GM23248 (cell line): ENCODE measurements around the gene ITPKB. TPM values are rescaled to one million over a fixed set of nuclear protein-coding genes. Genes with fewer than 3 reads are reported as not detected.
A peak's percentile ranks its signal among the peaks of the same experiment; 100 is the strongest.

Experiments used
- DNase-seq: peaks from one replicate; pipeline ENCODE4 v3.0.0-alpha.2; 2015
- H2AFZ ChIP-seq: fragments of 200-600 bp; sonication (generic); 2 replicates; pipeline ENCODE4 v1.6.1; 2016; ENCODE audit warnings: antibody characterized with exemption
- H3F3A ChIP-seq: fragments of 200-600 bp; sonication (generic); 2 replicates; pipeline ENCODE4 v1.6.1; 2016; ENCODE audit warnings: mild to moderate bottlenecking, antibody characterized with exemption, mixed run types; ENCODE audit not compliant: insufficient read depth
- H3K27ac ChIP-seq: fragments of 200-600 bp; sonication (generic); 2 replicates; pipeline ENCODE4 v1.5.1; 2016; ENCODE audit warnings: mild to moderate bottlenecking
- H3K27me3 ChIP-seq: fragments of 200-600 bp; sonication (generic); replicated peaks from 2 replicates; pipeline ENCODE4 v1.6.1; 2016; ENCODE audit warnings: mild to moderate bottlenecking; ENCODE audit not compliant: insufficient read depth
- H3K36me3 ChIP-seq: fragments of 200-600 bp; sonication (generic); 2 replicates; pipeline ENCODE4 v1.6.1; 2016; ENCODE audit warnings: low read depth, mild to moderate bottlenecking
- H3K4me1 ChIP-seq: fragments of 200-600 bp; sonication (generic); 2 replicates; pipeline ENCODE4 v1.6.1; 2016; ENCODE audit warnings: mild to moderate bottlenecking; ENCODE audit not compliant: insufficient read depth
- H3K4me2 ChIP-seq: fragments of 200-600 bp; sonication (generic); one replicate; pipeline ENCODE4 v1.6.1; 2016; ENCODE audit warnings: mild to moderate bottlenecking; ENCODE audit not compliant: unreplicated experiment
- H3K4me3 ChIP-seq: fragments of 200-600 bp; sonication (generic); 2 replicates; pipeline ENCODE4 v1.5.1; 2016; ENCODE audit warnings: mild to moderate bottlenecking
- H3K79me2 ChIP-seq: fragments of 200-600 bp; sonication (generic); 2 replicates; pipeline ENCODE4 v1.6.1; 2016; ENCODE audit warnings: mild to moderate bottlenecking; ENCODE audit not compliant: insufficient read depth
- H3K9ac ChIP-seq: fragments of 200-600 bp; sonication (generic); 2 replicates; pipeline ENCODE4 v1.6.1; 2016; ENCODE audit warnings: mild to moderate bottlenecking
- H3K9me2 ChIP-seq: fragments of 200-600 bp; sonication (generic); 2 replicates; pipeline ENCODE4 v1.6.1; 2016; ENCODE audit warnings: mixed run types, mild to moderate bottlenecking, moderate library complexity; ENCODE audit not compliant: insufficient read depth
- H3K9me3 ChIP-seq: fragments of 200-600 bp; sonication (generic); one replicate; pipeline ENCODE4 v1.6.1; 2017; ENCODE audit warnings: low read depth
- H4K20me1 ChIP-seq: fragments of 200-600 bp; sonication (generic); 2 replicates; pipeline ENCODE4 v1.6.0; 2016; ENCODE audit not compliant: insufficient read depth
- EZH2 ChIP-seq: fragments of 200-600 bp; sonication (generic); IDR thresholded peaks from 2 replicates; pipeline ENCODE4 v1.6.1; 2018; ENCODE audit warnings: antibody characterized with exemption, mild to moderate bottlenecking; ENCODE audit not compliant: insufficient read depth, poor library complexity, severe bottlenecking
- EZH2phosphoT487 ChIP-seq: fragments of 200-600 bp; sonication (generic); IDR thresholded peaks from 2 replicates; pipeline ENCODE4 v1.6.1; 2018; ENCODE audit warnings: antibody characterized with exemption, moderate library complexity, mild to moderate bottlenecking, low read depth; ENCODE audit not compliant: insufficient read depth
- WGBS, 2 experiments: methylation state at CpG; one replicate each; pipeline ENCODE4 v1.1.6; 2015 to 2017; ENCODE audit warnings: low lambda C conversion rate in 2 of 2, low coverage in 1 of 2; ENCODE audit errors: missing lambda C conversion rate in 2 of 2; 5-methylcytosine and 5-hydroxymethylcytosine counted together
- in situ Hi-C: fragments of 300-500 bp; cut with MboI; formaldehyde crosslinking; loops from 2 replicates; pipeline ENCODE4 v1.15.0; 2020
- polyA plus RNA-seq: library from polyadenylated mRNA; unstranded; fragments of >200 nt; fragmentation: Nextera tagmentation; extraction: Ambion mirVana; gene quantifications from 2 replicates; pipeline ENCODE4 v1.2.1, GENCODE V29; 2016
- total RNA-seq: library from RNA; depleted of rRNA; stranded (reverse); fragments of >200 nt; shearing (Covaris generic); gene quantifications from 2 replicates; pipeline ENCODE4 v1.2.3, GENCODE V29; 2014

Gene ITPKB
- total and polyA plus RNA-seq, 2 experiments from 2014 or later = 0.26 to 0.86 TPM

- Histone ChIP-seq H3K9me2 (no peaks in the 10 kb centered on the region), H3F3A (no peaks in the 10 kb centered on the region), H3K9me3 (no peaks in the 10 kb centered on the region), H2AFZ (no peak overlapping the region), H3K4me1 (no peaks in the 10 kb centered on the region), H3K4me2 (no peak overlapping the region), H4K20me1 (no peaks in the 10 kb centered on the region), H3K9ac (no peak overlapping the region), H3K79me2 (no peaks in the 10 kb centered on the region), H3K27me3 (no peaks in the 10 kb centered on the region), H3K36me3 (no peaks in the 10 kb centered on the region), H3K4me3 (no peak overlapping the region), H3K27ac (no peak overlapping the region)
- no peak for TF ChIP-seq EZH2phosphoT487
- TF ChIP-seq EZH2 = no peak
- no peak for DNase-seq
- in situ Hi-C loops = loop anchor here (5.0 to 10.0 kb wide), 2 partner anchors 198 to 810 kb away; no protein-coding TSS in a partner anchor
- 79 to 81% methylated on average over 20 to 22 of the region's 22 CpGs for WGBS, 2 experiments
Observed at GRCh38 chr1:226634611-226635246, 104.4 kb downstream of the ITPKB start.

DNA sequence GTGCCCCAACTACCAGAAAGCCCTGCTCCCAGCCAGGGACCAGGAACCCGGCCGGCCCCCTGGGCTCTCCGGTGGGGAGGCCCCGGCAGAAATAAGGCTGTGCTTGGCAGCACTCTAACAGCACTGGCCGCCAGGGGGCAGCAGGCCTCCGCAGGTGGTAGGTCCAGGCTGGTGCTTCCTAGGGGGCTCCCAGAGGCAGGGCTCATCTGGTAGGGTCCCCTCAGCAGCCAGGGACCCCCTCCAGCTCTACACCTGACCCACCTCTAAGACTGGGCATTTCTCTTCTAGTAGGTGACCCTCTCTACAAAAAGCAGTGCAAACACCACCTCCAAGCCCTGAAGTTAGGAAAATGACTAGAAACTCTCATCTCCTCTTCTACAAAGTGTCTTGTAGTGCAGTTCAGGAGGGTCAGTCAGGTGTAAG is 104.9 kb downstream of the ITPKB start:
- in situ Hi-C loops = loop anchor here (5.0 to 10.0 kb wide), 2 partner anchors 198 to 811 kb away; no protein-coding TSS in a partner anchor
- H2AFZ ChIP-seq = no peak overlapping the region
- DNase-seq = peak; percentile 77

DNA sequence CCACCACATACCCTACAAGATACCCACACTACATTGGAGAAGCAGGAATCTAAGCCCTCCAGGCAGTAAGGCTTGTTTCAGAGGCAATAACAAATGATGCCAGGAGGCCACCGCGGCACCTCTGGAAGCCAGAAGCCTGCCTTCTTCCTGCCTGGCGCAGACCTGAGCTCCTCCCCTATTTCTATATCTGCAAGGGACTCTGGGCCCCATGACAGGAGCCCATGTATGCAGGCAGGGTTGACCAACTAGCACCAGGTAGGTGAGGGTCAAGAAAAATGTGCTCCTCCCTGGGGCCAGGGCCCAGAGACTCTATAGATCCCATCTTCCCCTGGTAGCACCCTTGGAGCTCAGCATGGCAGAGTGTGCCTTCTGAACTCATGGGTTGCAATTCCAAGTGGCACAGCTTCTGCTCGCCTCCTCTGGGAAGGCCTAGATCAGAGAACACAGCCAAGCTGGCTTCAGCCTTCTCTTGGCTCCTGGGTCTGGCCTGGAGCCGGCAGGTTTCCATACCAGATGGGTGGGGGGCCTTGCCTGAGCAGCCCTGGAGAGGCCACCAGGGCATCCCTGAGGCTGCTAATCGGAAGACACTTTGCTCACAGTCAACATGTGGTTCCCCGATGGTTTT is 105.4 kb downstream of the ITPKB start:
- WGBS, 2 experiments = 37 to 40% methylated on average over 5 to 7 of the region's 7 CpGs
- Histone ChIP-seq H3K4me1 (no peaks in the 10 kb centered on the region), H3K4me3 (no peak overlapping the region), H3F3A (no peaks in the 10 kb centered on the region), H3K4me2 (no peak overlapping the region), H4K20me1 (no peaks in the 10 kb centered on the region), H3K27ac (no peak overlapping the region), H3K9ac (no peak overlapping the region), H3K9me2 (no peaks in the 10 kb centered on the region), H3K79me2 (no peaks in the 10 kb centered on the region), H2AFZ (no peak overlapping the region), H3K36me3 (no peaks in the 10 kb centered on the region), H3K27me3 (no peaks in the 10 kb centered on the region), H3K9me3 (no peaks in the 10 kb centered on the region)
- DNase-seq = no peak
- no peak for TF ChIP-seq EZH2
- TF ChIP-seq EZH2phosphoT487 = no peak
- in situ Hi-C loops = loop anchor here (5.0 to 10.0 kb wide), 2 partner anchors 199 to 811 kb away; no protein-coding TSS in a partner anchor

More for the DNA sequence above, 104.9 kb downstream of the ITPKB start:
- H3K4me1 ChIP-seq = no peaks in the 10 kb centered on the region
- H3K9me3 ChIP-seq = no peaks in the 10 kb centered on the region
- H3K4me2 ChIP-seq = no peak overlapping the region
- H3K79me2 ChIP-seq = no peaks in the 10 kb centered on the region
- H3K9me2 ChIP-seq = no peaks in the 10 kb centered on the region
- no peak overlapping the region for H3K4me3 ChIP-seq
- no peaks in the 10 kb centered on the region for H3F3A ChIP-seq
- WGBS, 2 experiments = 0 to 8% methylated on average over 1 to 6 of the region's 6 CpGs
- TF ChIP-seq EZH2phosphoT487 = no peak
- no peak for TF ChIP-seq EZH2
- no peaks in the 10 kb centered on the region for H4K20me1 ChIP-seq
- no peak overlapping the region for H3K9ac ChIP-seq
- H3K27me3 ChIP-seq = no peaks in the 10 kb centered on the region
- H3K27ac ChIP-seq = no peak overlapping the region
- H3K36me3 ChIP-seq = no peaks in the 10 kb centered on the region

GRCh38 chr1:226632922-226633351 is 106.1 kb downstream of the ITPKB start:
- no peak overlapping the region for H3K4me2 ChIP-seq
- no peaks in the 10 kb centered on the region for H3F3A ChIP-seq
- H3K9ac ChIP-seq = no peak overlapping the region
- H3K4me1 ChIP-seq = no peaks in the 10 kb centered on the region
- H3K36me3 ChIP-seq = no peaks in the 10 kb centered on the region
- no peak overlapping the region for H3K4me3 ChIP-seq
- H3K27me3 ChIP-seq = no peaks in the 10 kb centered on the region
- TF ChIP-seq EZH2 = no peak
- no peak for TF ChIP-seq EZH2phosphoT487
- in situ Hi-C loops = loop anchor here (5.0 to 10.0 kb wide), 2 partner anchors 199 to 812 kb away; no protein-coding TSS in a partner anchor
- H3K27ac ChIP-seq = no peak overlapping the region
- H3K9me2 ChIP-seq = no peaks in the 10 kb centered on the region
- DNase-seq = no peak
- WGBS, 2 experiments = 83% methylated on average over 10 of the region's 10 CpGs
- H2AFZ ChIP-seq = no peak overlapping the region
- no peaks in the 10 kb centered on the region for H3K79me2 ChIP-seq
- H3K9me3 ChIP-seq = no peaks in the 10 kb centered on the region
- no peaks in the 10 kb centered on the region for H4K20me1 ChIP-seq
